Measurements from ENCODE around the gene ALDH1A3. TPM values are rescaled to one million over a fixed set of nuclear protein-coding genes. Genes with fewer than 3 reads are reported as not detected.

The ALDH1A3 gene
- polyA plus RNA-seq, 1 of the 3 experiments (the other 2 are of a cell fraction) = 4.4 TPM

DNA sequence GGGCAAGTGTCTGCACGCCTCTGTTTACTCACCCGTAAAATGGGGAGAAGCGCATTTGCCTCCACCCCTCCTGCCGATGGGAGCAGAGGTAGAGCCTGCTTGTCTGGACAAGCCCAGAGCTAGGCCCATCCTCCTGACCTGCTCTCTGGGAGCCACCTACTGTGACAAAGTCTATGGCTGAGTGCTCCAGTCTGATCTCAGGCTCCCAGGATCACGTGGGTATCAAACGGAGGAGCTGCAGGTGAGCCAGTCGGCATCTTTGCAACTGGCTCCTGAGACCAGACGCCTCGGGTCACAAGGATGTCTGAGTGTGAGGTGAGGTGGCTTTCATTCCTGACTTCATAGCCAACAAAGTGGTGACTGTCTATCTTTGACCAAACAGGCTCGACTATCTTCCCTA lies 2.1 kb upstream of the ALDH1A3 start:
- CTCF ChIA-PET = interaction anchor here (1.0 to 5.6 kb wide), 8 partner anchors 13 to 381 kb away, joined by 3 to 45 read pairs (median 3); no protein-coding TSS in a partner anchor
- H3K9ac ChIP-seq = no peak overlapping the region
- H3K4me2 ChIP-seq = no peak overlapping the region
- no peaks in the 10 kb centered on the region for H3K79me2 ChIP-seq (ENCODE audit: insufficient read depth)
- no peak overlapping the region for H3K4me3 ChIP-seq (ENCODE audit: low read depth in 2 of 2, low read length in 1 of 2)
- TF ChIP-seq, protein P1, sequence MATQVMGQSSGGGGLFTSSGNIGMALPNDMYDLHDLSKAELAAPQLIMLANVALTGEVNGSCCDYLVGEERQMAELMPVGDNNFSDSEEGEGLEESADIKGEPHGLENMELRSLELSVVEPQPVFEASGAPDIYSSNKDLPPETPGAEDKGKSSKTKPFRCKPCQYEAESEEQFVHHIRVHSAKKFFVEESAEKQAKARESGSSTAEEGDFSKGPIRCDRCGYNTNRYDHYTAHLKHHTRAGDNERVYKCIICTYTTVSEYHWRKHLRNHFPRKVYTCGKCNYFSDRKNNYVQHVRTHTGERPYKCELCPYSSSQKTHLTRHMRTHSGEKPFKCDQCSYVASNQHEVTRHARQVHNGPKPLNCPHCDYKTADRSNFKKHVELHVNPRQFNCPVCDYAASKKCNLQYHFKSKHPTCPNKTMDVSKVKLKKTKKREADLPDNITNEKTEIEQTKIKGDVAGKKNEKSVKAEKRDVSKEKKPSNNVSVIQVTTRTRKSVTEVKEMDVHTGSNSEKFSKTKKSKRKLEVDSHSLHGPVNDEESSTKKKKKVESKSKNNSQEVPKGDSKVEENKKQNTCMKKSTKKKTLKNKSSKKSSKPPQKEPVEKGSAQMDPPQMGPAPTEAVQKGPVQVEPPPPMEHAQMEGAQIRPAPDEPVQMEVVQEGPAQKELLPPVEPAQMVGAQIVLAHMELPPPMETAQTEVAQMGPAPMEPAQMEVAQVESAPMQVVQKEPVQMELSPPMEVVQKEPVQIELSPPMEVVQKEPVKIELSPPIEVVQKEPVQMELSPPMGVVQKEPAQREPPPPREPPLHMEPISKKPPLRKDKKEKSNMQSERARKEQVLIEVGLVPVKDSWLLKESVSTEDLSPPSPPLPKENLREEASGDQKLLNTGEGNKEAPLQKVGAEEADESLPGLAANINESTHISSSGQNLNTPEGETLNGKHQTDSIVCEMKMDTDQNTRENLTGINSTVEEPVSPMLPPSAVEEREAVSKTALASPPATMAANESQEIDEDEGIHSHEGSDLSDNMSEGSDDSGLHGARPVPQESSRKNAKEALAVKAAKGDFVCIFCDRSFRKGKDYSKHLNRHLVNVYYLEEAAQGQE (IDR thresholded peaks at IDR 0.05; ENCODE audit: low read depth, low read length) = no peak
- no peak for TF ChIP-seq CHD2 (IDR thresholded peaks at IDR 0.05; ENCODE audit: low read length, partially characterized antibody)
- TF ChIP-seq ZBTB33 (IDR thresholded peaks at IDR 0.05; ENCODE audit: borderline replicate concordance, low read depth) = no peak
- TF ChIP-seq GABPA (IDR thresholded peaks at IDR 0.05; ENCODE audit: low read depth) = no peak
- TF ChIP-seq MEF2A (IDR thresholded peaks at IDR 0.05; ENCODE audit: borderline replicate concordance, low read depth) = no peak
- TF ChIP-seq TEAD4 (IDR thresholded peaks at IDR 0.05; ENCODE audit: borderline replicate concordance, insufficient read depth) = no peak
- no peak for TF ChIP-seq YY1 (IDR thresholded peaks at IDR 0.05; ENCODE audit: low read depth)
- no peak for TF ChIP-seq FOSL2 (IDR thresholded peaks at IDR 0.05; ENCODE audit: borderline replicate concordance, low read depth)
- TF ChIP-seq, protein P2, sequence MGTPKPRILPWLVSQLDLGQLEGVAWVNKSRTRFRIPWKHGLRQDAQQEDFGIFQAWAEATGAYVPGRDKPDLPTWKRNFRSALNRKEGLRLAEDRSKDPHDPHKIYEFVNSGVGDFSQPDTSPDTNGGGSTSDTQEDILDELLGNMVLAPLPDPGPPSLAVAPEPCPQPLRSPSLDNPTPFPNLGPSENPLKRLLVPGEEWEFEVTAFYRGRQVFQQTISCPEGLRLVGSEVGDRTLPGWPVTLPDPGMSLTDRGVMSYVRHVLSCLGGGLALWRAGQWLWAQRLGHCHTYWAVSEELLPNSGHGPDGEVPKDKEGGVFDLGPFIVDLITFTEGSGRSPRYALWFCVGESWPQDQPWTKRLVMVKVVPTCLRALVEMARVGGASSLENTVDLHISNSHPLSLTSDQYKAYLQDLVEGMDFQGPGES (IDR thresholded peaks at IDR 0.05; ENCODE audit: low read depth, low read length) = no peak
- TF ChIP-seq, protein P3, sequence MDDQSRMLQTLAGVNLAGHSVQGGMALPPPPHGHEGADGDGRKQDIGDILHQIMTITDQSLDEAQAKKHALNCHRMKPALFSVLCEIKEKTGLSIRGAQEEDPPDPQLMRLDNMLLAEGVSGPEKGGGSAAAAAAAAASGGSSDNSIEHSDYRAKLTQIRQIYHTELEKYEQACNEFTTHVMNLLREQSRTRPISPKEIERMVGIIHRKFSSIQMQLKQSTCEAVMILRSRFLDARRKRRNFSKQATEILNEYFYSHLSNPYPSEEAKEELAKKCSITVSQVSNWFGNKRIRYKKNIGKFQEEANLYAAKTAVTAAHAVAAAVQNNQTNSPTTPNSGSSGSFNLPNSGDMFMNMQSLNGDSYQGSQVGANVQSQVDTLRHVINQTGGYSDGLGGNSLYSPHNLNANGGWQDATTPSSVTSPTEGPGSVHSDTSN (IDR thresholded peaks at IDR 0.05) = no peak
- no peak for TF ChIP-seq RCOR1 (IDR thresholded peaks at IDR 0.05; ENCODE audit: low read length)
- no peak for TF ChIP-seq USF1 (IDR thresholded peaks at IDR 0.05; ENCODE audit: borderline replicate concordance, low read depth)
- DNase-seq = no peak
- peaks cover 0 to 34% of the 10 kb centered on the region in 2 experiments; a peak in 1 of 4 replicates for H3K4me1 ChIP-seq (ENCODE audit: control insufficient read depth in 1 of 2, insufficient read depth in 2 of 2, low read depth in 1 of 2, low read length in 1 of 2)
- H3K36me3 ChIP-seq (replicated peaks in 1 of 2; ENCODE audit: control insufficient read depth in 1 of 2, insufficient read depth in 2 of 2, low read length in 1 of 2) = no peaks in the 10 kb centered on the region
- H3K27ac ChIP-seq (ENCODE audit: low read depth in 2 of 2, low read length in 1 of 2) = no peak overlapping the region
- 92% methylated on average over 8 of the region's 10 CpGs for WGBS (ENCODE audit: low lambda C conversion rate)
- no peaks in the 10 kb centered on the region for H3K9me2 ChIP-seq
- no peaks in the 10 kb centered on the region for H4K20me1 ChIP-seq (ENCODE audit: insufficient read depth)
- POLR2A ChIA-PET = no interaction called here
- no peak overlapping the region for H2AFZ ChIP-seq (ENCODE audit: low read depth)
- H3K27me3 ChIP-seq (ENCODE audit: insufficient read depth) = no peaks in the 10 kb centered on the region
- no peaks in the 10 kb centered on the region for H3K9me3 ChIP-seq
- no peaks in the 10 kb centered on the region for H3F3A ChIP-seq (replicated peaks; ENCODE audit: insufficient read depth)
